ENCODE results near the gene CACNA1I. TPM values are rescaled to one million over a fixed set of nuclear protein-coding genes. Genes with fewer than 3 reads are reported as not detected.

Gene CACNA1I
- total RNA-seq, 2 experiments from 2014 or later: 29.2 to 30.1 TPM

DNA sequence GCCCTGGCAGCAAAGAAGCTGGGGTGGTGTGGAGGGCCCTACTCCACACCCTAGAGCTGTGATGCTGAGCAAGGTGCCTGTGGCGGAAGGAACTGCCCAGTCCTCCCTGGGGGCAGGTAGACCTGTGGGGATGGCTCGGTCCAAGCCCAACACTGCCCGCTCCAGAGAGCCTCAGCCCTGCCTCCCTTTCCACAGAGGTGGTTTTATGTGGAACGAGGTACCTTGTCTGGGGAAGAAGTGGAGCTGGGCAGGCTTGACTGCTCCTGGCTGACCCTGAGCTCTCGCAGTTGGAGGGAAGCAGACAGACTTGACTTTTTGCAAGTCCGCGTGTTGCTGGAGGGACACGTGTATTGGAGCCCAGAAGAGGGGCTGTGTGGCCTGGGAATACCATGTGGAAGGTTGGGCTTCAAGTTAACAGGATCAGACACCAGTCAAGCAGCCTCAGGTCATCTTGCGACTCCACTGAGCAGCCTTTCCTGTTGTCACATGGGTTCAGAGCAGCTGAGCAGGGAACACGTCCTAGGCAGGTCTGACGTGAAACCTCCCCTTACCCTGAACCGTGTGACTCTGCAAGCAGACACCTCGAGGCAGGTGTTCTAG is 117.7 kb downstream of the CACNA1I start:
- H3K36me3 ChIP-seq (ENCODE audit: insufficient read depth, low read length): peaks cover 2% of the 10 kb centered on the region
- intact Hi-C loops (cut with DNase I, micrococcal nuclease): no loop called here
- H3K27ac Mint-ChIP-seq: no peak overlapping the region
- H3K9me3 ChIP-seq (ENCODE audit: control insufficient read depth in 1 of 2, insufficient read depth in 1 of 2, low read length in 2 of 2): no peaks in the 10 kb centered on the region
- peaks cover 22% of the 10 kb centered on the region for H3K4me1 Mint-ChIP-seq (ENCODE audit: low read depth)
- H3K27me3 Mint-ChIP-seq: peaks cover 40% of the 10 kb centered on the region
- H3K27ac ChIP-seq (ENCODE audit: low read depth in 1 of 2, low read length in 2 of 2): no peak overlapping the region
- POLR2A ChIA-PET: interaction anchor here (1.2 kb wide), 1 partner anchor 162 kb away, joined by 3 read pairs; no protein-coding TSS in a partner anchor
- no peaks in the 10 kb centered on the region for H3K9me3 Mint-ChIP-seq
- CTCF ChIA-PET: no interaction called here
- peaks cover 13% of the 10 kb centered on the region in 2 experiments for H3K27me3 ChIP-seq (ENCODE audit: control insufficient read depth in 1 of 2, insufficient read depth in 2 of 2, low read length in 2 of 2)
- no peak for ATAC-seq (ENCODE audit: poor library complexity)
- DNase-seq: no peak
- H3K4me1 ChIP-seq (ENCODE audit: insufficient read depth, low read length): peaks cover 7% of the 10 kb centered on the region
- peaks cover 18% of the 10 kb centered on the region for H3K36me3 Mint-ChIP-seq (ENCODE audit: low read depth)
- TF ChIP-seq, protein P1, sequence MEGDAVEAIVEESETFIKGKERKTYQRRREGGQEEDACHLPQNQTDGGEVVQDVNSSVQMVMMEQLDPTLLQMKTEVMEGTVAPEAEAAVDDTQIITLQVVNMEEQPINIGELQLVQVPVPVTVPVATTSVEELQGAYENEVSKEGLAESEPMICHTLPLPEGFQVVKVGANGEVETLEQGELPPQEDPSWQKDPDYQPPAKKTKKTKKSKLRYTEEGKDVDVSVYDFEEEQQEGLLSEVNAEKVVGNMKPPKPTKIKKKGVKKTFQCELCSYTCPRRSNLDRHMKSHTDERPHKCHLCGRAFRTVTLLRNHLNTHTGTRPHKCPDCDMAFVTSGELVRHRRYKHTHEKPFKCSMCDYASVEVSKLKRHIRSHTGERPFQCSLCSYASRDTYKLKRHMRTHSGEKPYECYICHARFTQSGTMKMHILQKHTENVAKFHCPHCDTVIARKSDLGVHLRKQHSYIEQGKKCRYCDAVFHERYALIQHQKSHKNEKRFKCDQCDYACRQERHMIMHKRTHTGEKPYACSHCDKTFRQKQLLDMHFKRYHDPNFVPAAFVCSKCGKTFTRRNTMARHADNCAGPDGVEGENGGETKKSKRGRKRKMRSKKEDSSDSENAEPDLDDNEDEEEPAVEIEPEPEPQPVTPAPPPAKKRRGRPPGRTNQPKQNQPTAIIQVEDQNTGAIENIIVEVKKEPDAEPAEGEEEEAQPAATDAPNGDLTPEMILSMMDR (IDR thresholded peaks at IDR 0.05): no peak
- no peak overlapping the region for H3K4me3 Mint-ChIP-seq
- H3K4me3 ChIP-seq (ENCODE audit: low read length): no peak overlapping the region

DNA sequence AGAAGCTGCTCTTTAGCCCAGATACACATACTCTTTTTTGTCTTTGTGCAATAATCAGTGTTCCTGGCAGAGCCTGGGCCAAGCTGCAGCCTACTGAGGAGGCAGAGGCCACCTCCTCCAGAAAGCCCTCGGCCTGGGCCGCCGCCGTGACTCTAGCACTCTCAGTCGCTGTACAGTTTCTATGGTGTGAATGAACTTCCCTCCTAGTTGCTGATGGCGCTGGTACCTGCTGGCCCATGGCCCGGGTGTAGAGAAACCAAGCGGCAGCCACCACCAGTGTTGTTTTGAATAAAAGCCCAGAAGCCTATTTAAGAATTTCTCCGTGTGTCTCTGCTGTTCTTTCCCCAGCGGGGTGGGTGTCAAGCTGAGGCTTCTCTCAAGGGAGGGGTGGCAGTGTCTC is 118.9 kb downstream of the CACNA1I start:
- TF ChIP-seq, protein P1 (IDR thresholded peaks at IDR 0.05): no peak
- H3K9me3 ChIP-seq (ENCODE audit: control insufficient read depth in 1 of 2, insufficient read depth in 1 of 2, low read length in 2 of 2): no peaks in the 10 kb centered on the region
- Mint-ChIP-seq H3K27ac (no peak overlapping the region), H3K27me3 (peaks cover 34% of the 10 kb centered on the region), H3K4me1 (ENCODE audit: low read depth) (peaks cover 16% of the 10 kb centered on the region), H3K4me3 (no peak overlapping the region), H3K9me3 (no peaks in the 10 kb centered on the region), H3K36me3 (ENCODE audit: low read depth) (peaks cover 6% of the 10 kb centered on the region)
- peaks cover 2% of the 10 kb centered on the region for H3K36me3 ChIP-seq (ENCODE audit: insufficient read depth, low read length)
- ATAC-seq (ENCODE audit: poor library complexity) (no peak), DNase-seq (no peak)
- no peak overlapping the region for H3K27ac ChIP-seq (ENCODE audit: low read depth in 1 of 2, low read length in 2 of 2)
- intact Hi-C loops (cut with DNase I, micrococcal nuclease): no loop called here
- ChIA-PET POLR2A (no interaction called here), CTCF (no interaction called here)
- H3K4me1 ChIP-seq (ENCODE audit: insufficient read depth, low read length): peaks cover 7% of the 10 kb centered on the region
- H3K27me3 ChIP-seq (ENCODE audit: control insufficient read depth in 1 of 2, insufficient read depth in 2 of 2, low read length in 2 of 2): peaks cover 11 to 13% of the 10 kb centered on the region in 2 experiments
- H3K4me3 ChIP-seq (ENCODE audit: low read length): no peak overlapping the region

DNA sequence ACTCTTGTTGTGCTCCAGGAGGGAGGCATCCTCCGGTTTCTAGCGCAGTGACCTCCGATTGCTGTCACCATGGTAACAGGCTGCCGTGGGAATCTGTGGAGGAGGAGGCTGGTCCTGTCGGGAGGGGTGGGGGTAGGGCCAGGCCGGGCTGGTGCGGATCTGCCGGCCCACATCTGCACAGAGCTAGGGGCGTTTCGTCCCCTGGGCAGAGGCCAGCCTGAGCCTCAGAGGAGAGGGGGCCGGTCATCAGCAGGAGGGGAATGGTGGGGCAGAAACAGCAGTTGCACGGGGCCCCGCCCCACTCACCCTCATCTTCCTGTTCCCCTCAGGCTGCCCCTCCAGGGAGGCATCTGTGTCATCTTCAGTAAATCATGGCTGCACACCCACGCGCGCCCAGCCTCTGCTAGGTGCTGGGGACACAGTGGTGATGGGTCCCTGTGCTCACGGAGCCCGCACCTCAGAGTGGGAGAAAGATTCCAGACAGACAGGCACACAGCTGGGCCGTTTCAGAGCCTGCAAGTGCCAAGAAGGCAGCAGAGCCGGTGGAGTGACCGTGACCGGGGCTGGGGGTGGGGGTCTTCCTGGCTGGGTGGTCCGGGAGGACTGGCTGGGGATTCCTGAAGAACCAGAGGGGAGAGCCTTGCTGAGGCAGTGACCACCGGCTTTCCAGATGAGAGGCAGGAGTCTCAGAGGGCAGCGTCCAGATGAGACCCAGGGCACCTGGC is 120.5 kb downstream of the CACNA1I start:
- Mint-ChIP-seq H3K36me3 (ENCODE audit: low read depth) (no peaks in the 10 kb centered on the region), H3K27ac (no peak overlapping the region), H3K9me3 (no peaks in the 10 kb centered on the region), H3K4me1 (ENCODE audit: low read depth) (peaks cover 13% of the 10 kb centered on the region), H3K4me3 (no peak overlapping the region), H3K27me3 (peaks cover 34% of the 10 kb centered on the region)
- POLR2A ChIA-PET: no interaction called here
- H3K4me3 ChIP-seq (ENCODE audit: low read length): no peak overlapping the region
- H3K36me3 ChIP-seq (ENCODE audit: insufficient read depth, low read length): peaks cover 2% of the 10 kb centered on the region
- H3K27me3 ChIP-seq (ENCODE audit: control insufficient read depth in 1 of 2, insufficient read depth in 2 of 2, low read length in 2 of 2): peaks cover 11 to 13% of the 10 kb centered on the region in 2 experiments
- ATAC-seq (ENCODE audit: poor library complexity) (peak; percentile 60), DNase-seq (peak in 1 of 14 experiments; percentile 24)
- intact Hi-C loops (cut with DNase I, micrococcal nuclease): no loop called here
- TF ChIP-seq, protein P1 (IDR thresholded peaks at IDR 0.05): no peak
- H3K4me1 ChIP-seq (ENCODE audit: insufficient read depth, low read length): peaks cover 7% of the 10 kb centered on the region
- H3K27ac ChIP-seq (ENCODE audit: low read depth in 1 of 2, low read length in 2 of 2): no peak overlapping the region
- no peaks in the 10 kb centered on the region for H3K9me3 ChIP-seq (ENCODE audit: control insufficient read depth in 1 of 2, insufficient read depth in 1 of 2, low read length in 2 of 2)
- CTCF ChIA-PET: no interaction called here
